ENCODE measurements around the gene POU3F2. TPM values are rescaled to one million over a fixed set of nuclear protein-coding genes. Genes with fewer than 3 reads are reported as not detected.

POU3F2 gene
- not detected for total RNA-seq

- H3K4me3 ChIP-seq = peak within 1 kb of the TSS; percentile 57 to 69 (median 60)
- TF ChIP-seq, protein P1, sequence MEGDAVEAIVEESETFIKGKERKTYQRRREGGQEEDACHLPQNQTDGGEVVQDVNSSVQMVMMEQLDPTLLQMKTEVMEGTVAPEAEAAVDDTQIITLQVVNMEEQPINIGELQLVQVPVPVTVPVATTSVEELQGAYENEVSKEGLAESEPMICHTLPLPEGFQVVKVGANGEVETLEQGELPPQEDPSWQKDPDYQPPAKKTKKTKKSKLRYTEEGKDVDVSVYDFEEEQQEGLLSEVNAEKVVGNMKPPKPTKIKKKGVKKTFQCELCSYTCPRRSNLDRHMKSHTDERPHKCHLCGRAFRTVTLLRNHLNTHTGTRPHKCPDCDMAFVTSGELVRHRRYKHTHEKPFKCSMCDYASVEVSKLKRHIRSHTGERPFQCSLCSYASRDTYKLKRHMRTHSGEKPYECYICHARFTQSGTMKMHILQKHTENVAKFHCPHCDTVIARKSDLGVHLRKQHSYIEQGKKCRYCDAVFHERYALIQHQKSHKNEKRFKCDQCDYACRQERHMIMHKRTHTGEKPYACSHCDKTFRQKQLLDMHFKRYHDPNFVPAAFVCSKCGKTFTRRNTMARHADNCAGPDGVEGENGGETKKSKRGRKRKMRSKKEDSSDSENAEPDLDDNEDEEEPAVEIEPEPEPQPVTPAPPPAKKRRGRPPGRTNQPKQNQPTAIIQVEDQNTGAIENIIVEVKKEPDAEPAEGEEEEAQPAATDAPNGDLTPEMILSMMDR (IDR thresholded peaks at IDR 0.05) = no peak
- H3K4me1 ChIP-seq = peaks cover 50 to 57% (median 54%) of the 10 kb centered on the region in 4 donors
- no peaks in the 10 kb centered on the region for H3K36me3 ChIP-seq
- peaks cover 3 to 97% (median 86%) of the 10 kb centered on the region in 4 donors for H3K27me3 ChIP-seq
- no peaks in the 10 kb centered on the region for H3K9me3 ChIP-seq
- intact Hi-C loops (cut with DNase I) = no loop called here
- H3K27ac ChIP-seq (replicated peaks in 1 of 4) = no peak within 1 kb of the TSS
- no peak for DNase-seq (ENCODE audit: extremely low spot score)
- WGBS = 1% methylated on average over 58 of the region's 83 CpGs
Observed at GRCh38 chr6:98834060-98835031, at the start of gene POU3F2. POU3F2 (plus strand) TSS chr6:98834574; CDS start chr6:98834874, 300 bp downstream.

- no peak overlapping the region for H3K27ac ChIP-seq (replicated peaks in 1 of 4)
- no peak overlapping the region for H3K4me3 ChIP-seq
- intact Hi-C loops (cut with DNase I) = no loop called here
- no peaks in the 10 kb centered on the region for H3K36me3 ChIP-seq
- 71% methylated on average over 8 of the region's 8 CpGs for WGBS
- H3K9me3 ChIP-seq = no peaks in the 10 kb centered on the region
- H3K4me1 ChIP-seq = no peaks in the 10 kb centered on the region
- TF ChIP-seq POLR2A (IDR thresholded peaks at IDR 0.05; ENCODE audit: low read depth) (no peak), POLR2AphosphoS5 (IDR thresholded peaks at IDR 0.05) (no peak), EP300 (IDR thresholded peaks at IDR 0.05) (no peak)
- TF ChIP-seq, protein P1 (IDR thresholded peaks at IDR 0.05) = no peak
- no peak for DNase-seq (ENCODE audit: extremely low spot score)
- H3K27me3 ChIP-seq = peaks cover 0 to 47% (median 4%) of the 10 kb centered on the region in 4 donors
Observed at GRCh38 chr6:98787435-98787834, 46.9 kb upstream of the POU3F2 start.

DNA sequence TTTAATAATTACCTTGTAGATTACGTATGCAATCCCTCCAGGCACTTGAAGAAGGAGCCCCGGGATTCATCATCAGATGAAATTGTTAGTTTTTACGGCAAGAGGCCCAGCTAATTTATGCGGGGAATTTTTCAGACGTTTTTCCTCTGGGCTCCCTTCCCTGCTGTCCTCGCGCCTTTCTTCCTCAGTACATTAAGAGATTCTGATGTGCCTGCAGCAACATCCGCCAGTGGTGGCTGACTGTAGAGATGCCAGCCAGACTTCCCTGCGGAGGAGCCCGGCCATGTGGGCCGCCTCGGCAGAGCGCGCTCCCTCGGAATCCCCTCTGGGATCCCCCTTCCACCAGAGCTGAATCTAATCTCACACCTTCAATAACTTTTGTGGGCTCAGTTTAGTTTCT, 46.4 kb upstream of the POU3F2 start:
- H3K27me3 ChIP-seq = peaks cover 0 to 47% (median 4%) of the 10 kb centered on the region in 4 donors
- 60% methylated on average over 15 of the region's 15 CpGs for WGBS
- TF ChIP-seq, protein P1 (IDR thresholded peaks at IDR 0.05) = no peak
- TF ChIP-seq EP300 (IDR thresholded peaks at IDR 0.05) = no peak
- no peak for TF ChIP-seq POLR2A (IDR thresholded peaks at IDR 0.05; ENCODE audit: low read depth)
- no peak for TF ChIP-seq POLR2AphosphoS5 (IDR thresholded peaks at IDR 0.05)
- intact Hi-C loops (cut with DNase I) = no loop called here
- no peak overlapping the region for H3K4me3 ChIP-seq
- H3K36me3 ChIP-seq = no peaks in the 10 kb centered on the region
- DNase-seq (ENCODE audit: extremely low spot score) = no peak
- no peaks in the 10 kb centered on the region for H3K9me3 ChIP-seq
- H3K4me1 ChIP-seq = no peaks in the 10 kb centered on the region
- H3K27ac ChIP-seq (replicated peaks in 1 of 4) = no peak overlapping the region

DNA sequence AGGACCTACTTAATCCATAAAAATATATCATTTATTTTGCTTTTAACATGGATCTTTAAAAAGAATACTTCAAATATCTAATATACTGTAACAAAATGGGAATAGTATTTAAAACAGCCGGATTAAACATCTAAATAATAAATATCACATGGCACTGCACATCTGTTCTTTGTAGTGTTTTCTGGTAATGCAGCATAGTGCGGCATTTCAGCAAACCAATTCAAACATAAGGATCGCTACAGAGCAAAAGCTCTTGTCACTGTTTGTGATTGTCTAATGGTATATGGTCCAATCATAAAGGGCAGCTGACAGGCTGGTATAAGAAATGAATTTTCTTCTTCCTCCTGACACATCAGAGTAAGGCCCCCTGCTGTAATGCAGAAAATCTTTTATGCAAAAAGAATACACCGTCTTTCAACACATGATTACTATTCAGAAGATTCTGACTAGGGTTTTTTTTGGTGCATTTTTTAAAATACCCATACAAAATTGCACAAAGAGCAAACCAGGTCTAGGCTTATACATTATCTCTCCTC, 40.0 kb upstream of the POU3F2 start:
- TF ChIP-seq, protein P1 (IDR thresholded peaks at IDR 0.05) = no peak
- no peak for TF ChIP-seq EP300 (IDR thresholded peaks at IDR 0.05)
- Histone ChIP-seq H3K27me3 (peaks cover 0 to 22% (median 0%) of the 10 kb centered on the region in 4 donors), H3K4me3 (no peak overlapping the region), H3K27ac (replicated peaks in 1 of 4) (no peak overlapping the region), H3K36me3 (no peaks in the 10 kb centered on the region), H3K4me1 (no peaks in the 10 kb centered on the region), H3K9me3 (no peaks in the 10 kb centered on the region)
- 61% methylated on average over 4 of the region's 4 CpGs for WGBS
- no peak for DNase-seq (ENCODE audit: extremely low spot score)
- intact Hi-C loops (cut with DNase I) = no loop called here
